Mesendoderm (in vitro differentiated cells): ENCODE results near the gene PKHD1.

Experiments
- DNase-seq: peaks from one replicate; pipeline ENCODE4 v3.0.0; 2013
- H2AK5ac ChIP-seq: 2 replicates; pipeline ENCODE4 v1.6.1; 2013; ENCODE audit warnings: low read length, inconsistent platforms
- H2BK120ac ChIP-seq: 2 replicates; pipeline ENCODE4 v1.6.1; 2013; ENCODE audit warnings: low read depth, mild to moderate bottlenecking, low read length, moderate library complexity, mixed read lengths
- H2BK15ac ChIP-seq: replicated peaks from 2 replicates; pipeline ENCODE4 v1.6.1; 2013; ENCODE audit warnings: low read depth, mild to moderate bottlenecking, moderate library complexity
- H2BK5ac ChIP-seq: 2 replicates; pipeline ENCODE4 v1.6.1; 2013; ENCODE audit warnings: low read length, inconsistent platforms
- H3K18ac ChIP-seq: 2 replicates; pipeline ENCODE4 v1.6.1; 2013; ENCODE audit warnings: mild to moderate bottlenecking, low read length, mixed read lengths
- H3K23ac ChIP-seq: one replicate; pipeline ENCODE4 v1.6.1; 2013; ENCODE audit warnings: low read length
- H3K27ac ChIP-seq: 2 replicates; pipeline ENCODE4 v1.5.1; 2013; ENCODE audit warnings: low read depth, mild to moderate bottlenecking, inconsistent platforms, low read length, moderate library complexity
- H3K27me3 ChIP-seq: 2 replicates; pipeline ENCODE4 v1.6.1; 2013; ENCODE audit warnings: low read length, control low read depth, mild to moderate bottlenecking, inconsistent platforms; ENCODE audit not compliant: insufficient read depth, poor library complexity
- H3K36me3 ChIP-seq: 2 replicates; pipeline ENCODE4 v1.6.1; 2013; ENCODE audit warnings: low read length, inconsistent platforms; ENCODE audit not compliant: control insufficient read depth, insufficient read depth
- H3K4ac ChIP-seq: one replicate; pipeline ENCODE4 v1.6.1; 2013; ENCODE audit warnings: low read depth, mild to moderate bottlenecking, low read length, moderate library complexity
- H3K4me1 ChIP-seq: 2 replicates; pipeline ENCODE4 v1.6.1; 2013; ENCODE audit warnings: low read depth, low read length, inconsistent platforms; ENCODE audit not compliant: control insufficient read depth
- H3K4me2 ChIP-seq: 2 replicates; pipeline ENCODE4 v1.6.1; 2013; ENCODE audit warnings: low read length
- H3K4me3 ChIP-seq: 2 replicates; pipeline ENCODE4 v1.5.1; 2013; ENCODE audit warnings: mild to moderate bottlenecking, low read length
- H3K56ac ChIP-seq: one replicate; pipeline ENCODE4 v1.6.1; 2013; ENCODE audit warnings: low read length
- H3K79me1 ChIP-seq: 2 replicates; pipeline ENCODE4 v1.6.1; 2013; ENCODE audit warnings: low read length, inconsistent platforms
- H3K79me2 ChIP-seq: 2 replicates; pipeline ENCODE4 v1.6.1; 2013; ENCODE audit warnings: mild to moderate bottlenecking, low read length; ENCODE audit not compliant: control insufficient read depth, insufficient read depth
- H3K9ac ChIP-seq: 2 replicates; pipeline ENCODE4 v1.6.1; 2013; ENCODE audit warnings: low read length, inconsistent platforms
- H4K5ac ChIP-seq: one replicate; pipeline ENCODE4 v1.6.1; 2013; ENCODE audit warnings: low read length
- H4K8ac ChIP-seq: one replicate; pipeline ENCODE4 v1.6.1; 2013; ENCODE audit warnings: low read depth, mild to moderate bottlenecking, control low read depth, low read length, moderate library complexity
- WGBS: extraction: QIAGEN DNeasy Blood & Tissue Kit; methylation state at CpG from one replicate; pipeline ENCODE4 v1.1.7; 2013; ENCODE audit warnings: low lambda C conversion rate, missing lambda C conversion rate; ENCODE audit not compliant: insufficient coverage; ENCODE audit errors: extremely low coverage; 5-methylcytosine and 5-hydroxymethylcytosine counted together

The PKHD1 gene

GRCh38 chr6:52124126-52125121, 37.0 kb upstream of the PKHD1 start:
- no CpG with 5 or more reads among the region's 3 CpGs for WGBS
- Histone ChIP-seq H3K4ac (no peak overlapping the region), H2AK5ac (no peak overlapping the region), H3K18ac (no peak overlapping the region), H2BK15ac (no peak overlapping the region), H3K4me3 (no peak overlapping the region), H3K9ac (no peak overlapping the region), H3K56ac (no peak overlapping the region), H3K27me3 (no peaks in the 10 kb centered on the region), H2BK5ac (no peak overlapping the region), H3K79me2 (no peaks in the 10 kb centered on the region), H4K5ac (no peak overlapping the region), H3K4me1 (no peaks in the 10 kb centered on the region), H3K4me2 (no peak overlapping the region), H3K27ac (no peak overlapping the region), H3K36me3 (no peaks in the 10 kb centered on the region), H4K8ac (no peak overlapping the region), H3K23ac (no peak overlapping the region), H2BK120ac (no peak overlapping the region), H3K79me1 (no peaks in the 10 kb centered on the region)
- DNase-seq, result no peak

GRCh38 chr6:52123251-52123650, 35.8 kb upstream of the PKHD1 start:
- no peak overlapping the region for H3K4me3 ChIP-seq
- no CpG with 5 or more reads among the region's 1 CpG for WGBS
- H3K79me1 ChIP-seq, result no peaks in the 10 kb centered on the region
- H4K5ac ChIP-seq, result no peak overlapping the region
- H4K8ac ChIP-seq, result no peak overlapping the region
- H2BK120ac ChIP-seq, result no peak overlapping the region
- no peak overlapping the region for H2BK5ac ChIP-seq
- H3K27me3 ChIP-seq, result no peaks in the 10 kb centered on the region
- H3K36me3 ChIP-seq, result no peaks in the 10 kb centered on the region
- no peak overlapping the region for H3K18ac ChIP-seq
- H3K4me1 ChIP-seq, result no peaks in the 10 kb centered on the region
- H2BK15ac ChIP-seq, result no peak overlapping the region
- H3K27ac ChIP-seq, result no peak overlapping the region
- no peak overlapping the region for H3K56ac ChIP-seq
- H3K79me2 ChIP-seq, result no peaks in the 10 kb centered on the region
- H3K9ac ChIP-seq, result no peak overlapping the region
- H2AK5ac ChIP-seq, result no peak overlapping the region
- no peak overlapping the region for H3K4ac ChIP-seq
- DNase-seq, result no peak
- no peak overlapping the region for H3K4me2 ChIP-seq
- no peak overlapping the region for H3K23ac ChIP-seq

GRCh38 chr6:52117352-52117751, 29.9 kb upstream of the PKHD1 start:
- Histone ChIP-seq H3K27ac (no peak overlapping the region), H3K79me2 (no peaks in the 10 kb centered on the region), H3K56ac (no peak overlapping the region), H3K27me3 (no peaks in the 10 kb centered on the region), H3K4me1 (no peaks in the 10 kb centered on the region), H2BK15ac (no peak overlapping the region), H3K4me2 (no peak overlapping the region), H3K18ac (no peak overlapping the region), H3K36me3 (no peaks in the 10 kb centered on the region), H3K4ac (no peak overlapping the region), H4K8ac (no peak overlapping the region), H4K5ac (no peak overlapping the region), H3K4me3 (no peak overlapping the region), H2AK5ac (no peak overlapping the region), H2BK120ac (no peak overlapping the region), H3K79me1 (no peaks in the 10 kb centered on the region), H2BK5ac (no peak overlapping the region), H3K9ac (no peak overlapping the region), H3K23ac (no peak overlapping the region)
- no peak for DNase-seq
- no CpG with 5 or more reads among the region's 1 CpG for WGBS

- Histone ChIP-seq H3K4me1 (no peaks in the 10 kb centered on the region), H4K8ac (no peak overlapping the region), H3K18ac (no peak overlapping the region), H2AK5ac (no peak overlapping the region), H3K27ac (no peak overlapping the region), H3K4me2 (no peak overlapping the region), H3K23ac (no peak overlapping the region), H3K9ac (no peak overlapping the region), H3K4ac (no peak overlapping the region), H3K79me2 (no peaks in the 10 kb centered on the region), H2BK15ac (no peak overlapping the region), H3K4me3 (no peak overlapping the region), H3K36me3 (no peaks in the 10 kb centered on the region), H4K5ac (no peak overlapping the region), H3K27me3 (no peaks in the 10 kb centered on the region), H3K79me1 (no peaks in the 10 kb centered on the region), H3K56ac (no peak overlapping the region), H2BK5ac (no peak overlapping the region), H2BK120ac (no peak overlapping the region)
- DNase-seq, result no peak
Observed at GRCh38 chr6:52116605-52116948, 29.2 kb upstream of the PKHD1 start.

- Histone ChIP-seq H2AK5ac (no peak overlapping the region), H3K23ac (no peak overlapping the region), H4K5ac (no peak overlapping the region), H3K79me2 (no peaks in the 10 kb centered on the region), H3K4ac (no peak overlapping the region), H3K36me3 (no peaks in the 10 kb centered on the region), H2BK5ac (no peak overlapping the region), H3K4me2 (no peak overlapping the region), H2BK15ac (no peak overlapping the region), H4K8ac (no peak overlapping the region), H3K79me1 (no peaks in the 10 kb centered on the region), H3K4me3 (no peak overlapping the region), H3K27ac (no peak overlapping the region), H3K9ac (no peak overlapping the region), H3K27me3 (no peaks in the 10 kb centered on the region), H3K18ac (no peak overlapping the region), H3K56ac (no peak overlapping the region), H2BK120ac (no peak overlapping the region), H3K4me1 (no peaks in the 10 kb centered on the region)
- no peak for DNase-seq
- WGBS, result no CpG with 5 or more reads among the region's 3 CpGs
Observed at GRCh38 chr6:52115891-52116604, 28.6 kb upstream of the PKHD1 start.
